ENCODE measurements around the gene MIAT.
"Not testable (repeated sequence)": the region's sequence is repeated elsewhere in the genome, so short reads cannot be mapped to it uniquely, and the experiment has no call there.

MIAT gene

GRCh38 chr22:26701323-26701722 lies 43.9 kb downstream of the MIAT start:
- DNase-seq = no peak

- DNase-seq = peak; percentile 35
Measured at GRCh38 chr22:26702906-26703830, 45.8 kb downstream of the MIAT start.

- DNase-seq = not testable (repeated sequence)
Measured at GRCh38 chr22:26705379-26705778, 48.0 kb downstream of the MIAT start.

GRCh38 chr22:26707090-26707489 lies 49.7 kb downstream of the MIAT start:
- DNase-seq = no peak

GRCh38 chr22:26707581-26707980 lies 50.2 kb downstream of the MIAT start:
- DNase-seq = no peak

- no peak for DNase-seq
Measured at GRCh38 chr22:26708256-26709009, 51.0 kb downstream of the MIAT start.

- peak; percentile 67 for DNase-seq
Measured at GRCh38 chr22:26709617-26710390, 52.4 kb downstream of the MIAT start.

- DNase-seq = no peak
Measured at GRCh38 chr22:26711205-26711963, 54.0 kb downstream of the MIAT start.

- DNase-seq = no peak
Measured at GRCh38 chr22:26712158-26712557, 54.8 kb downstream of the MIAT start.

GRCh38 chr22:26713823-26714449 lies 56.5 kb downstream of the MIAT start:
- peak; percentile 82 for DNase-seq

- DNase-seq = no peak
Measured at GRCh38 chr22:26714971-26715370, 57.6 kb downstream of the MIAT start.

- DNase-seq = no peak
Measured at GRCh38 chr22:26715392-26715936, 58.1 kb downstream of the MIAT start.

GRCh38 chr22:26718488-26718887 lies 61.1 kb downstream of the MIAT start:
- DNase-seq = no peak

- peak; percentile 98 for DNase-seq
Measured at GRCh38 chr22:26718905-26719304, 61.5 kb downstream of the MIAT start.

- peak; percentile 84 for DNase-seq
Measured at GRCh38 chr22:26722159-26722558, 64.8 kb downstream of the MIAT start.

- DNase-seq = no peak
Measured at GRCh38 chr22:26724414-26724813, 67.0 kb downstream of the MIAT start.

- no peak for DNase-seq
Measured at GRCh38 chr22:26725012-26725676, 67.8 kb downstream of the MIAT start.
